HG03039 (cell line): Measurements from ENCODE around the gene DNAH3.
"Not testable (repeated sequence)": the region's sequence is repeated elsewhere in the genome, so short reads cannot be mapped to it uniquely, and the experiment has no call there.

Source experiments
- ATAC-seq: cut with Tn5 transposase; IDR thresholded peaks from one replicate; pipeline ENCODE4 v1.9.1; 2021; ENCODE audit warnings: mild to moderate bottlenecking, moderate library complexity; ENCODE audit not compliant: unreplicated experiment

The DNAH3 gene

DNA sequence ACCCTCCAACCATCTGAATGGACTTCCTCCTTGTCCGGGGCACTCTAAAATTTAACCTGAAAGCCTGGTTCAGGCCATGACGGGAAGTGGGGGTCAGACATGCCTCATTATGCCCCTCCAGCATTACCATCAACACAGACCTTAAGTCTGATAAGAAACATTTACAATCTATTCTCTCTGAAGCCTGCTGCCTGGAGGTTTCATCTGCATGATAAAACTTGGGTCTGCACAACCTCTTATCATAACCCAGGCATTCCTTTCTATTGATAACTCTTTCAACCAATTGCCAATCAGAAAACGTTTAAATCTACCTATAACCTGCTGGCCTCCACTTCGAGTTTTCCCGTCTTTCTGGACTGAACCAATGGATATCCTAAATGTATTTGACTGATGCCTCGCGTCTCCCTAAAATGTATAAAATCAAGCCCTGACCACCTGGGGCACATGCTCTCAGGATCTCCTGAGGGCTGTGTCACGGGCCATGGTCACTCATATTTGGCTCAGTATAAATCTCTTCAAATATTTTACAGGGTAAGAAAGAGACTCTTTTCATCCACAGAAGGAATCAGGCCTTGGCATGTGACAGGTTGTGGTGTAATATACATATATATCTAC lies 204.5 kb downstream of the DNAH3 start:
- ATAC-seq, result no peak

DNA sequence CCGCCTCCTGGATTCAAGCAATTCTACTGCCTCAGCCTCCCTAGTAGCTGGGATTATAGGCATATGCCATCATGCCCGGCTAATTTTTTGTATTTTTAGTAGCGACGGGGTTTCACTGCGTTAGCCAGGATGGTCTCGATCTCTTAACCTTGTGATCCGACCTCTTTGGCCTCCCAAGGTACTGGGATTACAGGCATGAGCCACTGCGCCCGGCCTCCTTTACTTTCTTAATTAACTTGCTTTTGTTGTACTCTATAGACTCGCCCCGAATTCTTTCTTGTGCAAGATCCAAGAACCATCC lies 205.1 kb downstream of the DNAH3 start:
- not testable (repeated sequence) for ATAC-seq

DNA sequence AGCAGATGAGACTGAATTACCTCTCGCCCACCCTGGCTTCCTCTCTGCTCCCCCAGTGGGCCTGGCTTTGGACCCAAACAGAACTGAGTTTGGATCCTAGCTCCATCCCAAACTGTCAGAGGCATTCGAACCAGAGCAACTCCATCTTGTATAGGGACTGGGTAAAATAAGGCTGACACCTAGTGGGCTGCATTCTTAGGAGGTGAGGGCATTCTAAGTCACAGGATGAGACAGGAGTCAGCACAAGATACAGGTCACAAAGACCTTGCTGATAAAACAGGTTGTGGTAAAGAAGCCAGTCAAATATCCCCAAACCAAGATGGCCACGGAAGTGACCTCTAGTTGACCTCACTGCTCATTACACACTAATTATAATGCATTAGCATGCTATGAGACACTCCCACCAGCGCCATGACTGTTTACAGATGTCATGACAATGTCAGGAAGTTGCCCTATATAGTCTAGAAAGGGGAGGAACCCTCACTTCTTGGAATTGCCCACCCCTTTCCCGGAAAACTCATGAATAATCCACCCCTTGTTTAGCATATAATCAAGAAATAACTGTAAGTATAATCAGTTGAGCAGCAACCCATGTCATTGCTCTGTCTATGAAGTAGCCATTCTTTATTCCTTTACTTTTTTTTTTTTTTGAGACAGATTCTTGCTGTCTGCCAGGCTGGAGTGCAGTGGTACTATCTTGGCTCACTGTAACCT lies 205.6 kb downstream of the DNAH3 start:
- no peak for ATAC-seq

- no peak for ATAC-seq
Observed at GRCh38 chr16:20942256-20942655, 208.4 kb downstream of the DNAH3 start.

DNA sequence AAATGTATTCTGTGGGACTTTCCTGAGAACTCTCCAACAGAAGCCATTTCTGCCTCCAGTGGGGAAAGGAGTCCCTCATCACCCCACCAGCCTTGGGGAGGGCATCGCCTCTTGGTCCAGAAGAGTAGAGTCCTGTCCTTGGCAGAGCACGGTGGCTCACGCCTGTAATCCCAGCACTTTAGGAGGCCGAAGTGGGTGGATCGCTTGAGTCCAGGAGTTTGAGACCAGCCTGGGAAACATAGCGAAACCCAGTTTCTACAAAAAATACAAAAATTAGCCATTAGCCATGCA lies 209.1 kb downstream of the DNAH3 start:
- ATAC-seq, result no peak

DNA sequence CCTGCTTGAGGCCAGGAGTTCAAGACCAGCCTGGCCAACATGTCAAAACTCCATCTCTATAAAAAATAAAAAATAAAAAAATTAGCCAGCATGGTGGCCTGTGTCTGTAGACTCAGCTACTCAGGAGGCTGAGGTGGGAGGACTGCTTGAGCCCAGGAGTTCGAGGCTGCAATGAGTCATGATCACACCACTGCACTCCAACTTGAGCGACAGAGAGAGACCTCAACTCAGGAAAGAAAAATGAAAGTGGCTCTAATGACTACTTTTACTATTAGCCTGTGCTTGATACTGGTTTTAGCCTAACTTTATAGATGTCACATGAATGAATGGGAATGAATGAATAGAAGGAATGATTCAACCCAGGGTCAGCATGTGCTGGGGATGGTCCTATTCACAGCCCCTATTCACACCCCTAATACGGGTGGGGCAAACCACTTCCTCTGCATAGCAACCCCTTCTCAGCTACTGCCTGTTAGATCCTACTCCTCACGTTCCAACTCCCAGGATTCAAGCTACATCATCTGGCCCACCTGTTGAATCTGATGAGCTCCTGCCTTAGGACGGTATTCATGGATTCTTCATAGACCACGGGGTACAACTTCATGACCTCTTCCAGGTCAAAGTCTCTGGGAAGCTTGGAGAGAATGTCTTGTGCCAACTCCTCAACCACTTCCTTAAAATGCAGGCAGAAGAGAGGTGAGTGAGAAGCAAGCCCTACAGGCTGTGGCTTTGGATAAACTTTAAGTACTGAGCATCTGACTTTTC lies 209.6 kb downstream of the DNAH3 start:
- ATAC-seq, result no peak

- ATAC-seq, result no peak
Observed at GRCh38 chr16:20939611-20940010, 211.0 kb downstream of the DNAH3 start.

- ATAC-seq, result no peak
Observed at GRCh38 chr16:20938426-20938825, 212.2 kb downstream of the DNAH3 start.

DNA sequence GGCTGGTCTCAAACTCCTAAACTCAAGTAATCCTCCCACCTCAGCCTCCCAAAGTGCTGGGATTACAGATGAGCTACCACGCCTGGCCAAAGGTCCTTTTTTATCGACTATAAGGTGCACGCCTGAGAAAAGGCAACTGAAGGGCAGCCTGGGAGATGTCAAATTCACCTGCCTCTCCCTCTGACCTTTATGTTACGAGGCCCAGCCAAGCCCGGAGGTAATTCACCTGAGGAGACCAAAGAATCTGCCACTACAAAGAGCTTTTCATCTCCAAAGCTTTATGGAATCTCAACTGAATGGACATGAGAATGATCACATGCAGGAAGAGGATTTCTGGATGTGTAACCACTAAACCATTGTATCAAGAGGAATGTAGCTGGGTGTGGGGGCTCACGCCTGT lies 212.9 kb downstream of the DNAH3 start:
- no peak for ATAC-seq

DNA sequence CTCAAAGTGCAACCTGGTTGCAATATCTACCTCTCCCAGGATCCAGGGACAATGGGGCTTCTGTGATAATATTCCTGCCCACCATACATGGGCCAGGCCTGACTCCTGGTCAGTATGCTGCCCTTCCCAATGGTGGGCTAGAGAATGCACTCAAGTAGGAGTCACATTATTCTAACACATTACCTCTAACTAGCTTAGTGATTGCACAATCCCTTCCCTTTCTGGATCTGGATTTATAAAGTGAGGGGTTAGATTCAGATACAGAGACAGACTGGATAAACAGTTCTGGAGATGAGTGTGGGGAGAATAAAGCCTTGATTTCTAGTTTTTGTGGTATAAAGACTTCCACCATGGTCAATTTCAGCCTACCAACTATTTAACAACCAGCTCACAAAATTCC lies 217.1 kb downstream of the DNAH3 start:
- ATAC-seq, result no peak

GRCh38 chr16:20931066-20931600 lies 219.5 kb downstream of the DNAH3 start:
- ATAC-seq, result no peak

- ATAC-seq, result no peak
Observed at GRCh38 chr16:20930365-20930690, 220.3 kb downstream of the DNAH3 start.

GRCh38 chr16:20929676-20930364 lies 220.8 kb downstream of the DNAH3 start:
- not testable (repeated sequence) for ATAC-seq

DNA sequence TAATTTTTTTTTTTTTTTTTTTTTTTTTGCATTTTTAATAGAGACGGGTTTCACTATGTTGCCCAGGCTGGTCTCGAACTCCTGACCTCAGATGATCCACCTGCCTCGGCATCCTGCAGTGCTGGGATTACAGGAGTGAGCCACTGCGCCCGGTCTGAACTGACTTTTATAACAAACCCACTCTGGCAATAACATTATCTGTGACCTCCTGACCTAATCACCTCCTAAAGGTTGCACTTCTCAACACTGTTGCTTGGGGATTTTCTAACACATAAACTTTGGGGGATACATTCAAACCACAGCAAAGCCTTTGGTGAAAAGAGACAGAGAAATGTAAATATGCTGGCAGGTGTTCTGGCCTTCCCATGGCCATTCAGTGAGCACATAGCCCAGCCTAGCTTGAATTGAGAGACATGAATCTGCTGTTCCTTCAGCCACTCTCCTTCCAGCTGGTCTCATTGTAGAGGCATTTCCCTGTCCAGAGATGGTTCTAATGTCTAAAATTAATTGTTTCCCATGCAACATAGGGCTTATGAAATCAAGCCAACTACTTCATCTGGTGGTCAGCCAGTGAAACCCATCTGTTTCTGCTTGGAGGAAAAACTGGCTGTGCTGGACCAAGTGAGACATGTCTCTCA lies 221.8 kb downstream of the DNAH3 start:
- ATAC-seq, result no peak

- ATAC-seq, result no peak
Observed at GRCh38 chr16:20925751-20926150, 224.9 kb downstream of the DNAH3 start.

DNA sequence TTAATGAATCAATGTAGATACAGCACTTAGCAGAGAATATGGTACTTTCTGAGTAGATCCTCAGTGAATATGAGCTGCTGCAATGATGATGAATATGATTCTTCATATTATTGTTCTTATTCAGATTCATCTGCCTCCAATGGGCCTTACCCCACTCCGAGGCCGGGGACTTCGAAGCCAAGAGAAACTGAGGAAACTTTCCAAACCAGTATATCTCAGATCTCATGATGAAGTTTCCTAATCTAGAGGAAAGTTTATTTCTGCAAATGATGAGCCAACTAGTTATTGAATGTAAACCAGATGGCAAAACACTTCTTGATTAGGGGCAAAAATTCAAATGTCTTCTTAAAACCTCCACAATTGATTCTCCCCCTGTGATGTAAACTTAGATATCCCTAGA lies 226.8 kb downstream of the DNAH3 start:
- no peak for ATAC-seq

GRCh38 chr16:20920799-20921198 lies 229.8 kb downstream of the DNAH3 start:
- ATAC-seq, result no peak

DNA sequence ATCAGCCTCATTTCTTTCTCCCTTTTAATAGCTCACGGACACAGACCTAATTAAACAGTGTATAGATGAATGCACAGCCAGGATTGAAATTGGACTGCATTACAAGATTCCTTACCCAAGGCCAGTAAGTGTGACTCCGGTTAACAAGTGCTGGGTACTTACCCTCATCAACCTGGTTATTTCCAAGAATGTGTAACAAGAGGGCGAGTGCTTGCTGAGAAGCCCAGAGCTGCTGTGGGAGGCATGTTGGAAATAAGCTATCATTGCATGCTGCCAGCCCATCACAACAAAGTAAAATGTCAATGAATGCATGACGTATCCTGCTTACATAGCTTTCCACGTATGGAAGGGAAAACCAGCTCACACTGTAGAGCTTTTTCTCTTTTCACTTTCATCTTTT lies 230.6 kb downstream of the DNAH3 start:
- no peak for ATAC-seq

GRCh38 chr16:20918486-20919239 lies 232.0 kb downstream of the DNAH3 start:
- no peak for ATAC-seq

DNA sequence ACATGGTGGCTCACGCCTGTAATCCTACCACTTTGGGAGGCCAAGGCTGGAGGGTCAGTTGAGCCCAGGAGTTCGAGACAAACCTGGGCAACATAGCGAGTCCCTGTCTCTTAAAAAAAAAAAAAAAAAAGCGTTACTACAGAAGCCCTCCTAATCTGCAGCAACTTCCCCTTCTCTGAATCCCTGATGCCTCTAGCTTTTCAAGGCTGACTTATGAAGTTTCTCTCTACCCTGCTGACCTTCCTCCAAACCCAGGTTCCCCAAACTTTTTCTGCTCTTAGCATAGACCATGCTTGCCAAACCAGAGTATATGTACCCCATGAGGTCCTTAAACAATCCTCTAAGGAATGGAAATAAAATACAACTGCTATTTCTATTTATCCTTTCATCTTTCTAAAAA lies 233.7 kb downstream of the DNAH3 start:
- no peak for ATAC-seq

- ATAC-seq, result no peak
Observed at GRCh38 chr16:20916289-20916688, 234.4 kb downstream of the DNAH3 start.
